GM12878 (cell line): ENCODE measurements around the gene GAS2. TPM values are rescaled to one million over a fixed set of nuclear protein-coding genes. Genes with fewer than 3 reads are reported as not detected.

ENCODE experiments used
- ATAC-seq: fragments of 200-7000 bp; cut with Tn5 transposase; 3 replicates; pipeline ENCODE4 v1.9.1; 2020; ENCODE audit warnings: mild to moderate bottlenecking, moderate library complexity
- BruUV-seq: library from RNA; stranded (reverse); fragments of 400-500 nt; replicated peaks from 2 replicates; lab custom pipeline; 2021; lab: Mats Ljungman, UMichigan
- CTCF ChIA-PET: fragments of 300-600 bp; sonication (Branson Sonifier 250); formaldehyde crosslinking; extraction: SDS; loops from one replicate; lab custom pipeline; 2021; ENCODE audit warnings: inconsistent platforms; lab: Yijun Ruan, JAX
- POLR2A ChIA-PET: fragments of 350-600 bp; formaldehyde crosslinking; extraction: SDS; loops from one replicate; lab custom pipeline; 2021; ENCODE audit warnings: inconsistent platforms; lab: Charles Lee
- RAD21 ChIA-PET: fragments of 300-600 bp; sonication (Branson Sonifier 250); formaldehyde crosslinking; loops from one replicate; lab custom pipeline; 2023; ENCODE audit warnings: antibody characterized with exemption; ENCODE audit not compliant: unreplicated experiment; lab: Charles Lee
- SMC1A ChIA-PET: fragments of 300-600 bp; sonication (Branson Sonifier 250); formaldehyde crosslinking; loops from one replicate; lab custom pipeline; 2023; ENCODE audit not compliant: unreplicated experiment, uncharacterized antibody; lab: Charles Lee
- DNase-seq: peaks from one replicate; pipeline ENCODE4 v3.0.0-alpha.2; 2011; ENCODE audit warnings: low read depth, low spot score
- FAIRE-seq: peaks from 3 replicates; lab custom pipeline; 2011; peaks lifted over from hg19 to GRCh38; lab: Jason Lieb, UNC
- H2AFZ ChIP-seq: 2 replicates; pipeline ENCODE4 v1.6.0; 2011; ENCODE audit warnings: low read depth, low read length, control low read depth; ENCODE audit not compliant: control insufficient read depth
- H3K27ac ChIP-seq: 2 replicates; pipeline ENCODE4 v1.5.1; 2011; ENCODE audit warnings: control low read depth; ENCODE audit not compliant: control insufficient read depth, insufficient read depth
- H3K27me3 ChIP-seq, 2 experiments: replicated peaks in 1 of 2; 2 replicates each; pipeline versions ENCODE4 v1.6.0 to v1.6.1; 2011; ENCODE audit warnings: low read length in 1 of 2; ENCODE audit not compliant: control insufficient read depth in 2 of 2, insufficient read depth in 2 of 2
- H3K36me3 ChIP-seq, 2 experiments: 2 replicates each; pipeline ENCODE4 v1.5.1; 2011; ENCODE audit warnings: low read length in 1 of 2; ENCODE audit not compliant: control insufficient read depth in 2 of 2, insufficient read depth in 2 of 2
- H3K4me1 ChIP-seq: 2 replicates; pipeline ENCODE4 v1.6.1; 2011; ENCODE audit warnings: mild to moderate bottlenecking, low read length, moderate library complexity, mixed read lengths; ENCODE audit not compliant: control insufficient read depth, insufficient read depth
- H3K4me2 ChIP-seq: 2 replicates; pipeline ENCODE4 v1.6.0; 2011; ENCODE audit warnings: control low read depth; ENCODE audit not compliant: control insufficient read depth, insufficient read depth
- H3K4me3 ChIP-seq: fragments of 200-600 bp; sonication (generic); 2 replicates; pipeline ENCODE4 v1.5.1; 2016
- H3K79me2 ChIP-seq: 2 replicates; pipeline ENCODE4 v1.6.0; 2011; ENCODE audit warnings: low read length; ENCODE audit not compliant: control insufficient read depth, insufficient read depth
- H3K9ac ChIP-seq: 2 replicates; pipeline ENCODE4 v1.8.0; 2011; ENCODE audit warnings: low read length, control low read depth, mixed read lengths; ENCODE audit not compliant: control insufficient read depth, insufficient read depth
- H3K9me3 ChIP-seq: replicated peaks from 3 replicates; pipeline ENCODE4 v1.5.1; 2011; ENCODE audit warnings: mild to moderate bottlenecking, low read length; ENCODE audit not compliant: control insufficient read depth, insufficient read depth
- H4K20me1 ChIP-seq: 2 replicates; pipeline ENCODE4 v1.6.0; 2011; ENCODE audit not compliant: control insufficient read depth, insufficient read depth
- CREB1 ChIP-seq: IDR thresholded peaks from 2 replicates; pipeline ENCODE4 v1.6.1; 2012; ENCODE audit warnings: low read depth, mild to moderate bottlenecking, inconsistent platforms
- EP300 ChIP-seq, 2 experiments: fragments of 150-350 bp in 1 of 2; IDR thresholded peaks; 2 replicates each; pipeline ENCODE4 v1.6.1; 2011 to 2012; ENCODE audit warnings: low read depth in 2 of 2, low read length in 2 of 2, borderline replicate concordance in 1 of 2, improper control_type of control experiment in 1 of 2, inconsistent platforms in 1 of 2; ENCODE audit not compliant: control insufficient read depth in 1 of 2
- HDAC6 ChIP-seq: fragments of 200-600 bp; sonication (generic); IDR thresholded peaks from one replicate; pipeline ENCODE4 v1.8.0; 2017; ENCODE audit warnings: antibody characterized with exemption; ENCODE audit not compliant: unreplicated experiment
- JUNB ChIP-seq: IDR thresholded peaks from 2 replicates; pipeline ENCODE4 v1.6.1; 2016; ENCODE audit warnings: antibody characterized with exemption, mild to moderate bottlenecking
- MEF2A ChIP-seq: IDR thresholded peaks from 2 replicates; pipeline ENCODE4 v1.6.1; 2011; ENCODE audit warnings: low read depth, mild to moderate bottlenecking, low read length, moderate library complexity; ENCODE audit not compliant: insufficient read depth
- MTA2 ChIP-seq: fragments of 450-650 bp; IDR thresholded peaks from 2 replicates; pipeline ENCODE4 v1.6.1; 2016; ENCODE audit warnings: low read depth, mild to moderate bottlenecking, moderate library complexity
- NFYA ChIP-seq: IDR thresholded peaks from 2 replicates; pipeline ENCODE4 v1.6.1; 2011; ENCODE audit warnings: low read depth, mild to moderate bottlenecking, low read length, improper control_type of control experiment, borderline replicate concordance
- NR2C2 ChIP-seq: IDR thresholded peaks from 2 replicates; pipeline ENCODE4 v1.6.1; 2011; ENCODE audit warnings: borderline replicate concordance, low read depth; ENCODE audit not compliant: control insufficient read depth, insufficient read length
- PAX5 ChIP-seq: IDR thresholded peaks from 2 replicates; pipeline ENCODE4 v1.6.1; 2011; ENCODE audit warnings: low read depth, low read length, borderline replicate concordance
- SREBF2 ChIP-seq: IDR thresholded peaks from 2 replicates; pipeline ENCODE4 v1.6.1; 2012; ENCODE audit warnings: mild to moderate bottlenecking, low read length
- ZNF622 ChIP-seq: fragments of 450-650 bp; IDR thresholded peaks from 2 replicates; pipeline ENCODE4 v1.6.1; 2017; ENCODE audit warnings: mild to moderate bottlenecking, inconsistent platforms
- WGBS: methylation state at CpG from one replicate; pipeline ENCODE4 v1.1.6; 2016; ENCODE audit warnings: low lambda C conversion rate; ENCODE audit not compliant: insufficient replicate concordance, insufficient coverage; ENCODE audit errors: missing lambda C conversion rate; 5-methylcytosine and 5-hydroxymethylcytosine counted together
- in situ Hi-C: fragments of 300-500 bp; cut with MboI; formaldehyde crosslinking; loops from 9 replicates; pipeline ENCODE4 v1.14.3; 2018; ENCODE audit warnings: mixed read lengths
- intact Hi-C: fragments of 100-400 bp; cut with micrococcal nuclease; formaldehyde crosslinking; loops from one replicate; pipeline ENCODE4 v1.14.2; 2022; ENCODE audit not compliant: unreplicated experiment
- polyA plus RNA-seq, 11 experiments: library from polyadenylated mRNA; depleted of rRNA in 4 of 11; unstranded in 6 of 11; stranded (reverse) in 5 of 11; fragments of >200 nt; fragmentation: Nextera tagmentation in 4 of 11; fragmentation: Illumina TruSeq in 1 of 11; extraction: Ambion mirVana in 4 of 11; extraction: Trizol in 1 of 11; gene quantifications; 1 replicate in 1 of 11; 2 replicates in 10 of 11; pipeline versions ENCODE4 v1.2.1 to v1.2.3, GENCODE V29; 2011 to 2016; ENCODE audit warnings: inconsistent platforms in 2 of 11, missing spikeins in 2 of 11, low read depth in 1 of 11
- total RNA-seq, 4 experiments: library from RNA; depleted of rRNA in 3 of 4; stranded (reverse); fragments of >200 nt in 3 of 4; fragmentation: Illumina TruSeq in 1 of 4; extraction: Trizol in 1 of 4; gene quantifications; 2 replicates each; pipeline versions ENCODE4 v1.2.1 to v1.2.3, GENCODE V29; 2013 to 2021
- TF ChIP-seq, protein P1 (sequence below): fragments of 450-650 bp; IDR thresholded peaks from 2 replicates; pipeline ENCODE4 v1.6.1; 2017; ENCODE audit warnings: borderline replicate concordance
- TF ChIP-seq, protein P2 (sequence below): fragments of 450-650 bp; formaldehyde crosslinking; IDR thresholded peaks from 2 replicates; pipeline ENCODE4 v1.4.0; 2020; ENCODE audit warnings: mild to moderate bottlenecking, moderate library complexity

GAS2 gene
- total and polyA plus RNA-seq, 10 of the 15 experiments (the other 5 are each of a cell fraction or from before 2014, with no cell fraction given): 16.4 to 81.4 (median 26.2) TPM

GRCh38 chr11:22752908-22753310 lies 86.5 kb downstream of the GAS2 start:
- intact Hi-C loops (no loop called here), in situ Hi-C loops (no loop called here)
- SMC1A ChIA-PET: interaction anchor here (1.1 to 2.8 kb wide), 3 partner anchors 9 to 35 kb away, joined by 3 to 9 read pairs (median 3); no protein-coding TSS in a partner anchor
- Histone ChIP-seq H3K79me2 (no peaks in the 10 kb centered on the region), H3K9me3 (no peaks in the 10 kb centered on the region), H3K27ac (no peak overlapping the region), H4K20me1 (no peaks in the 10 kb centered on the region), H3K27me3 (no peaks in the 10 kb centered on the region), H3K36me3 (no peaks in the 10 kb centered on the region; a peak in 1 of 4 replicates), H3K4me1 (no peaks in the 10 kb centered on the region), H3K4me2 (no peak overlapping the region), H3K4me3 (no peak overlapping the region), H3K9ac (no peak overlapping the region), H2AFZ (no peak overlapping the region)
- peak; percentile 36 for ATAC-seq
- RAD21 ChIA-PET: interaction anchor here (1.0 to 1.1 kb wide), 2 partner anchors 23 to 35 kb away, joined by 3 read pairs; no protein-coding TSS in a partner anchor
- POLR2A ChIA-PET: no interaction called here
- CTCF ChIA-PET: no interaction called here
- no peak for DNase-seq
- WGBS: 4% methylated on average over 3 of the region's 3 CpGs
- FAIRE-seq: peak; percentile 44
- no TSS peak for BruUV-seq
- TF ChIP-seq NR2C2 (no peak), JUNB (0 out of 2 replicates have a peak, but pooled peaks have one; percentile 10)

GRCh38 chr11:22753416-22753815 lies 87.0 kb downstream of the GAS2 start:
- ChIA-PET POLR2A (no interaction called here), SMC1A (interaction anchor here (1.6 to 2.8 kb wide), 2 partner anchors 34 to 127 kb away, joined by 4 to 9 read pairs; partner anchors contain the start of gene FANCF), CTCF (no interaction called here), RAD21 (no interaction called here)
- in situ Hi-C loops (no loop called here), intact Hi-C loops (no loop called here)
- DNase-seq: no peak
- H3K4me2 ChIP-seq: no peak overlapping the region
- H3K27me3 ChIP-seq: no peaks in the 10 kb centered on the region
- no peaks in the 10 kb centered on the region for H4K20me1 ChIP-seq
- H3K4me1 ChIP-seq: no peaks in the 10 kb centered on the region
- FAIRE-seq: no peak
- H3K9ac ChIP-seq: no peak overlapping the region
- BruUV-seq: no TSS peak
- no peaks in the 10 kb centered on the region; a peak in 1 of 4 replicates for H3K36me3 ChIP-seq
- no peaks in the 10 kb centered on the region for H3K9me3 ChIP-seq
- no peak overlapping the region for H3K27ac ChIP-seq
- no peaks in the 10 kb centered on the region for H3K79me2 ChIP-seq
- no peak overlapping the region for H3K4me3 ChIP-seq
- H2AFZ ChIP-seq: no peak overlapping the region
- WGBS: 23% methylated on average over 1 of the region's 1 CpG
- no peak for ATAC-seq
- TF ChIP-seq, protein P1, sequence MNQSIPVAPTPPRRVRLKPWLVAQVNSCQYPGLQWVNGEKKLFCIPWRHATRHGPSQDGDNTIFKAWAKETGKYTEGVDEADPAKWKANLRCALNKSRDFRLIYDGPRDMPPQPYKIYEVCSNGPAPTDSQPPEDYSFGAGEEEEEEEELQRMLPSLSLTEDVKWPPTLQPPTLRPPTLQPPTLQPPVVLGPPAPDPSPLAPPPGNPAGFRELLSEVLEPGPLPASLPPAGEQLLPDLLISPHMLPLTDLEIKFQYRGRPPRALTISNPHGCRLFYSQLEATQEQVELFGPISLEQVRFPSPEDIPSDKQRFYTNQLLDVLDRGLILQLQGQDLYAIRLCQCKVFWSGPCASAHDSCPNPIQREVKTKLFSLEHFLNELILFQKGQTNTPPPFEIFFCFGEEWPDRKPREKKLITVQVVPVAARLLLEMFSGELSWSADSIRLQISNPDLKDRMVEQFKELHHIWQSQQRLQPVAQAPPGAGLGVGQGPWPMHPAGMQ: no peak
- TF ChIP-seq CREB1 (no peak), MTA2 (no peak), MEF2A (no peak), SREBF2 (no peak), ZNF622 (no peak), NFYA (no peak), PAX5 (no peak), EP300 (IDR thresholded peaks at IDR 0.05; ENCODE audit: borderline replicate concordance in 1 of 2, control insufficient read depth in 1 of 2, low read depth in 2 of 2, low read length in 2 of 2) (no peak), HDAC6 (no peak)
- TF ChIP-seq, protein P2, sequence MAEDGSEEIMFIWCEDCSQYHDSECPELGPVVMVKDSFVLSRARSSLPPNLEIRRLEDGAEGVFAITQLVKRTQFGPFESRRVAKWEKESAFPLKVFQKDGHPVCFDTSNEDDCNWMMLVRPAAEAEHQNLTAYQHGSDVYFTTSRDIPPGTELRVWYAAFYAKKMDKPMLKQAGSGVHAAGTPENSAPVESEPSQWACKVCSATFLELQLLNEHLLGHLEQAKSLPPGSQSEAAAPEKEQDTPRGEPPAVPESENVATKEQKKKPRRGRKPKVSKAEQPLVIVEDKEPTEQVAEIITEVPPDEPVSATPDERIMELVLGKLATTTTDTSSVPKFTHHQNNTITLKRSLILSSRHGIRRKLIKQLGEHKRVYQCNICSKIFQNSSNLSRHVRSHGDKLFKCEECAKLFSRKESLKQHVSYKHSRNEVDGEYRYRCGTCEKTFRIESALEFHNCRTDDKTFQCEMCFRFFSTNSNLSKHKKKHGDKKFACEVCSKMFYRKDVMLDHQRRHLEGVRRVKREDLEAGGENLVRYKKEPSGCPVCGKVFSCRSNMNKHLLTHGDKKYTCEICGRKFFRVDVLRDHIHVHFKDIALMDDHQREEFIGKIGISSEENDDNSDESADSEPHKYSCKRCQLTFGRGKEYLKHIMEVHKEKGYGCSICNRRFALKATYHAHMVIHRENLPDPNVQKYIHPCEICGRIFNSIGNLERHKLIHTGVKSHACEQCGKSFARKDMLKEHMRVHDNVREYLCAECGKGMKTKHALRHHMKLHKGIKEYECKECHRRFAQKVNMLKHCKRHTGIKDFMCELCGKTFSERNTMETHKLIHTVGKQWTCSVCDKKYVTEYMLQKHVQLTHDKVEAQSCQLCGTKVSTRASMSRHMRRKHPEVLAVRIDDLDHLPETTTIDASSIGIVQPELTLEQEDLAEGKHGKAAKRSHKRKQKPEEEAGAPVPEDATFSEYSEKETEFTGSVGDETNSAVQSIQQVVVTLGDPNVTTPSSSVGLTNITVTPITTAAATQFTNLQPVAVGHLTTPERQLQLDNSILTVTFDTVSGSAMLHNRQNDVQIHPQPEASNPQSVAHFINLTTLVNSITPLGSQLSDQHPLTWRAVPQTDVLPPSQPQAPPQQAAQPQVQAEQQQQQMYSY (CRISPR knock-in tag): no peak
